K562 (cell line): ENCODE data around the gene RALGAPA2. TPM values are rescaled to one million over a fixed set of nuclear protein-coding genes. Genes with fewer than 3 reads are reported as not detected.

Experiments used
- ATAC-seq: fragments of 200-7000 bp; cut with Tn5 transposase; 3 replicates; pipeline ENCODE4 v1.9.1; 2020; ENCODE audit warnings: moderate library complexity
- BruUV-seq: library from RNA; stranded (reverse); fragments of 400-500 nt; replicated peaks from 2 replicates; lab custom pipeline; 2021; lab: Mats Ljungman, UMichigan
- CTCF ChIA-PET: fragments of 300-600 bp; formaldehyde crosslinking; extraction: SDS; loops from one replicate; lab custom pipeline; 2021; ENCODE audit warnings: low intra/inter-chr PET ratio; lab: Yijun Ruan, JAX
- POLR2A ChIA-PET: fragments of 300-600, 350-650 bp; sonication (Branson Sonifier 250); formaldehyde crosslinking; extraction: SDS; loops from one replicate; lab custom pipeline; 2021; ENCODE audit warnings: antibody characterized with exemption, inconsistent platforms; lab: Yijun Ruan, JAX
- DNase-seq, 4 experiments: peaks; one replicate each; pipeline versions ENCODE4 v3.0.0 to v3.0.0-alpha.2; 2011 to 2018; ENCODE audit warnings: low spot score in 3 of 4, mixed read lengths in 3 of 4; ENCODE audit errors: extremely low read depth in 1 of 4
- FAIRE-seq: peaks from 2 replicates; lab custom pipeline; 2011; peaks lifted over from hg19 to GRCh38; lab: Jason Lieb, UNC
- H2AFZ ChIP-seq: 2 replicates; pipeline ENCODE4 v1.6.0; 2011; ENCODE audit warnings: low read depth, low read length, control low read depth, inconsistent platforms
- H3K27ac ChIP-seq: fragments of 200-600 bp; 3 replicates; pipeline ENCODE4 v1.8.0; 2011; ENCODE audit warnings: low read depth, mild to moderate bottlenecking, control low read depth, inconsistent platforms, low read length, moderate library complexity, mixed read lengths; ENCODE audit errors: extremely low read depth
- H3K27me3 ChIP-seq, 2 experiments: fragments of 300-600 bp in 1 of 2; 2 replicates in 1 of 2; 3 replicates in 1 of 2; pipeline versions ENCODE4 v1.6.0 to v1.8.0; 2011; ENCODE audit warnings: inconsistent platforms in 2 of 2, low read length in 2 of 2, mild to moderate bottlenecking in 1 of 2, mixed read lengths in 1 of 2, moderate library complexity in 1 of 2; ENCODE audit not compliant: control insufficient read depth in 2 of 2, insufficient read depth in 2 of 2
- H3K36me3 ChIP-seq: fragments of 300-600 bp; 3 replicates; pipeline ENCODE4 v1.8.0; 2011; ENCODE audit warnings: mild to moderate bottlenecking, low read length, inconsistent platforms; ENCODE audit not compliant: control insufficient read depth, insufficient read depth
- H3K4me1 ChIP-seq, 2 experiments: fragments of 200-600 bp in 1 of 2; replicated peaks in 1 of 2; 2 replicates in 1 of 2; 3 replicates in 1 of 2; pipeline versions ENCODE4 v1.5.1 to v1.8.0; 2011; ENCODE audit warnings: inconsistent platforms in 2 of 2, low read length in 2 of 2, mild to moderate bottlenecking in 1 of 2, mixed read lengths in 1 of 2, moderate library complexity in 1 of 2; ENCODE audit not compliant: control insufficient read depth in 2 of 2, insufficient read depth in 2 of 2
- H3K4me2 ChIP-seq: 2 replicates; pipeline ENCODE4 v1.6.1; 2011; ENCODE audit warnings: low read length, control low read depth, inconsistent platforms, mixed read lengths; ENCODE audit not compliant: insufficient read depth
- H3K4me3 ChIP-seq: fragments of 200-600 bp; sonication (generic), shearing (Covaris generic); 2 replicates; pipeline ENCODE4 v1.5.1; 2016; ENCODE audit warnings: control low read depth, inconsistent platforms
- H3K79me2 ChIP-seq: fragments of 200-600 bp; 3 replicates; pipeline ENCODE4 v1.8.0; 2011; ENCODE audit warnings: low read length, inconsistent platforms; ENCODE audit not compliant: control insufficient read depth, insufficient read depth
- H3K9ac ChIP-seq, 2 experiments: 2 replicates each; pipeline versions ENCODE4 v1.6.0 to v1.6.1; 2011; ENCODE audit warnings: low read depth in 2 of 2, low read length in 2 of 2, control low read depth in 1 of 2, inconsistent platforms in 1 of 2, mild to moderate bottlenecking in 1 of 2, mixed read lengths in 1 of 2; ENCODE audit not compliant: insufficient read depth in 1 of 2
- H3K9me1 ChIP-seq: one replicate; pipeline ENCODE4 v1.6.0; 2011; ENCODE audit warnings: inconsistent platforms, mild to moderate bottlenecking, low read length, moderate library complexity; ENCODE audit not compliant: control insufficient read depth, insufficient read depth
- H3K9me3 ChIP-seq: replicated peaks from 2 replicates; pipeline ENCODE4 v1.5.1; 2011; ENCODE audit warnings: low read depth, low read length, inconsistent platforms; ENCODE audit not compliant: control insufficient read depth, insufficient read depth
- H4K20me1 ChIP-seq: replicated peaks from 2 replicates; pipeline ENCODE4 v1.6.1; 2011; ENCODE audit warnings: low read length, inconsistent platforms, mixed read lengths; ENCODE audit not compliant: control insufficient read depth, insufficient read depth
- KDM2B ChIP-seq: fragments of 250-450 bp; sonication (Bioruptor Pico); IDR thresholded peaks from 2 replicates; pipeline ENCODE4 v1.8.0; 2021; ENCODE audit warnings: mild to moderate bottlenecking, moderate library complexity
- MECOM ChIP-seq: fragments of 250-450 bp; sonication (Bioruptor Pico); IDR thresholded peaks from 2 replicates; pipeline ENCODE4 v1.8.0; 2022; ENCODE audit warnings: inconsistent platforms
- STAG1 ChIP-seq: sonication (generic); formaldehyde crosslinking; IDR thresholded peaks from 2 replicates; pipeline ENCODE4 v1.5.0; 2020; ENCODE audit warnings: missing genetic modification reagents, borderline replicate concordance
- ZNF764 ChIP-seq: fragments of 250-450 bp; sonication (Bioruptor Pico); IDR thresholded peaks from 2 replicates; pipeline ENCODE4 v1.4.0; 2020; ENCODE audit warnings: low read depth, mild to moderate bottlenecking, moderate library complexity
- ZZZ3 ChIP-seq: fragments of 450-650 bp; IDR thresholded peaks from 2 replicates; pipeline ENCODE4 v1.6.1; 2016; ENCODE audit warnings: antibody characterized with exemption, mild to moderate bottlenecking, moderate library complexity
- WGBS: fragments of 100-300 bp; shearing (Covaris generic); methylation state at CpG from one replicate; pipeline ENCODE4 v1.1.6; 2016; ENCODE audit warnings: low coverage, mixed read lengths; ENCODE audit not compliant: insufficient coverage; ENCODE audit errors: missing lambda C conversion rate; 5-methylcytosine and 5-hydroxymethylcytosine counted together
- in situ Hi-C: fragments of 300-500 bp; cut with MboI; formaldehyde crosslinking; loops from 4 replicates; pipeline ENCODE4 v1.15.0; 2018; ENCODE audit warnings: inconsistent platforms, mixed read lengths
- intact Hi-C: fragments of 100-400 bp; cut with micrococcal nuclease; formaldehyde crosslinking; loops from 2 replicates; pipeline ENCODE4 v1.14.2; 2022
- polyA plus RNA-seq, 8 experiments: library from polyadenylated mRNA; depleted of rRNA in 4 of 8; stranded (reverse) in 5 of 8; unstranded in 3 of 8; fragments of >200 nt; fragmentation: Nextera tagmentation in 2 of 8; fragmentation: Illumina TruSeq in 1 of 8; extraction: Ambion mirVana in 2 of 8; extraction: Trizol in 1 of 8; gene quantifications; 2 replicates each; pipeline versions ENCODE4 v1.2.1 to v1.2.3, GENCODE V29; 2011 to 2014; ENCODE audit warnings: inconsistent platforms in 1 of 8, missing spikeins in 1 of 8
- total RNA-seq, 7 experiments: library from RNA; depleted of rRNA in 6 of 7; stranded (reverse); fragments of >200 nt in 6 of 7; fragmentation: Illumina TruSeq in 2 of 7; extraction: Trizol in 2 of 7; gene quantifications; 2 replicates each; pipeline versions ENCODE4 v1.2.1 to v1.2.3, GENCODE V29; 2011 to 2021; ENCODE audit warnings: low replicate concordance in 1 of 7
- TF ChIP-seq, protein P1 (sequence below): fragments of 250-450 bp; sonication (Bioruptor Pico); IDR thresholded peaks from 2 replicates; pipeline ENCODE4 v1.8.0; 2021; ENCODE audit warnings: moderate library complexity, mild to moderate bottlenecking, inconsistent platforms
- TF ChIP-seq, protein P2 (sequence below): fragments of 450-650 bp; formaldehyde crosslinking; IDR thresholded peaks from 2 replicates; pipeline ENCODE4 v1.4.0; 2022; ENCODE audit warnings: missing genetic modification characterization
- TF ChIP-seq, protein P3 (sequence below): fragments of 250-450 bp; sonication (Bioruptor Pico); IDR thresholded peaks from 2 replicates; pipeline ENCODE4 v1.6.1; 2021; ENCODE audit warnings: mild to moderate bottlenecking
- TF ChIP-seq, protein P4 (sequence below): fragments of 250-450 bp; sonication (Bioruptor Pico); IDR thresholded peaks from 2 replicates; pipeline ENCODE4 v1.4.0; 2020; ENCODE audit warnings: mild to moderate bottlenecking, moderate library complexity, borderline replicate concordance
- TF ChIP-seq, protein P5 (sequence below): sonication (generic); formaldehyde crosslinking; IDR thresholded peaks from 2 replicates; pipeline ENCODE4 v1.8.0; 2022; ENCODE audit warnings: mild to moderate bottlenecking, missing genetic modification reagents, borderline replicate concordance
- TF ChIP-seq, protein P6 (sequence below): fragments of 250-450 bp; sonication (Bioruptor Pico); IDR thresholded peaks from 2 replicates; pipeline ENCODE4 v1.5.0; 2021; ENCODE audit warnings: mild to moderate bottlenecking, borderline replicate concordance

Gene RALGAPA2
- total and polyA plus RNA-seq, 9 of the 15 experiments (the other 6 are each of a cell fraction or from before 2014, with no cell fraction given), result 0.35 to 2.7 (median 1.4) TPM

DNA sequence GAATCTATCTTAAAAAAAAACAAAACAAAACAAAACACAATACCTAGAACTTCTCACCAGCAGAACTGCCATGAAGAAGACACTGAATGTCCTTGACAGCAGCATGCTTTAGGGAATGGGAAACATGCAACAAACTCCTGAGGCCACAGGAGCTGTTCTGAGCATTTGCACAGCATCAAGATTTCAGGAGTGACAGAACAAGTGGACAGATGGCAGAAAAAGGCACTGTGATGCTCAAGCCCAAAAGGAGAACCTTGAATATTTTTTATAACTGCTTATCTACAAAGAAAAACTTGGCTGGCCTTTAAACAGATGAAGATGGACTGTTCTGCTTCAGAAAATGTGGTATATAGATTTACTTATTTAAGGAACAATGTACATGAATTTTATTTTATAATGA, 158.9 kb downstream of the RALGAPA2 start (continued):
- TF ChIP-seq, protein P1, sequence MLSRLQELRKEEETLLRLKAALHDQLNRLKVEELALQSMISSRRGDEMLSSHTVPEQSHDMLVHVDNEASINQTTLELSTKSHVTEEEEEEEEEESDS (CRISPR knock-in tag), result no peak
- TF ChIP-seq, protein P2, sequence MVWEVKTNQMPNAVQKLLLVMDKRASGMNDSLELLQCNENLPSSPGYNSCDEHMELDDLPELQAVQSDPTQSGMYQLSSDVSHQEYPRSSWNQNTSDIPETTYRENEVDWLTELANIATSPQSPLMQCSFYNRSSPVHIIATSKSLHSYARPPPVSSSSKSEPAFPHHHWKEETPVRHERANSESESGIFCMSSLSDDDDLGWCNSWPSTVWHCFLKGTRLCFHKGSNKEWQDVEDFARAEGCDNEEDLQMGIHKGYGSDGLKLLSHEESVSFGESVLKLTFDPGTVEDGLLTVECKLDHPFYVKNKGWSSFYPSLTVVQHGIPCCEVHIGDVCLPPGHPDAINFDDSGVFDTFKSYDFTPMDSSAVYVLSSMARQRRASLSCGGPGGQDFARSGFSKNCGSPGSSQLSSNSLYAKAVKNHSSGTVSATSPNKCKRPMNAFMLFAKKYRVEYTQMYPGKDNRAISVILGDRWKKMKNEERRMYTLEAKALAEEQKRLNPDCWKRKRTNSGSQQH, result no peak
- TF ChIP-seq ZNF764 (CRISPR knock-in tag), result no peak
- no peak for TF ChIP-seq MECOM (CRISPR knock-in tag)

DNA sequence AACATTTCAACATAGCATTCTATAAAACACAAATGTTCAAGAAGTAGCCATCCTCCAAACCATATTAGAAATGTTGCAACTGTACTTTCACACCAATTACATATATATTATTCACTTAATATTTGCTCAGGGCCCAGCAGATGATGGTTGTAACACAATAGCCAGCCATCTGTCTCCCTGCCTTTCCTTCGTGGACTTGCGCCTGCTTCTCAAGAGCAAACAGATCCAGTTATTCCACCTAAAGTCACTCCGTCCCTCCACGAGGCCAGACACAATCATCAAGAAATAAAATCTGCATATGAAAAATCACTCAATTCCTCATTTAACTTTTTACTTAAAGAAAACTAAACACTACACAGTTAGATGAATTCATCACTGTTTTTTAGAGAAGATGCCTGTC, 160.4 kb downstream of the RALGAPA2 start:
- H3K9me1 ChIP-seq, result no peaks in the 10 kb centered on the region
- intact Hi-C loops, result no loop called here
- no peaks in the 10 kb centered on the region for H3K4me1 ChIP-seq
- no peak overlapping the region for H3K4me2 ChIP-seq
- no TSS peak for BruUV-seq
- ATAC-seq (no peak), FAIRE-seq (no peak), DNase-seq (no peak)
- WGBS, result 10% methylated on average over 4 of the region's 4 CpGs
- H3K9ac ChIP-seq, result no peak overlapping the region
- H3K79me2 ChIP-seq, result no peaks in the 10 kb centered on the region
- ChIA-PET POLR2A (no interaction called here), CTCF (no interaction called here)
- no peak for TF ChIP-seq ZZZ3
- TF ChIP-seq, protein P3, sequence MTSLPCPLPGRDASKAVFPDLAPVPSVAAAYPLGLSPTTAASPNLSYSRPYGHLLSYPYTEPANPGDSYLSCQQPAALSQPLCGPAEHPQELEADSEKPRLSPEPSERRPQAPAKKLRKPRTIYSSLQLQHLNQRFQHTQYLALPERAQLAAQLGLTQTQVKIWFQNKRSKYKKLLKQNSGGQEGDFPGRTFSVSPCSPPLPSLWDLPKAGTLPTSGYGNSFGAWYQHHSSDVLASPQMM, result no peak
- TF ChIP-seq KDM2B (CRISPR knock-in tag), result no peak
- TF ChIP-seq, protein P4, sequence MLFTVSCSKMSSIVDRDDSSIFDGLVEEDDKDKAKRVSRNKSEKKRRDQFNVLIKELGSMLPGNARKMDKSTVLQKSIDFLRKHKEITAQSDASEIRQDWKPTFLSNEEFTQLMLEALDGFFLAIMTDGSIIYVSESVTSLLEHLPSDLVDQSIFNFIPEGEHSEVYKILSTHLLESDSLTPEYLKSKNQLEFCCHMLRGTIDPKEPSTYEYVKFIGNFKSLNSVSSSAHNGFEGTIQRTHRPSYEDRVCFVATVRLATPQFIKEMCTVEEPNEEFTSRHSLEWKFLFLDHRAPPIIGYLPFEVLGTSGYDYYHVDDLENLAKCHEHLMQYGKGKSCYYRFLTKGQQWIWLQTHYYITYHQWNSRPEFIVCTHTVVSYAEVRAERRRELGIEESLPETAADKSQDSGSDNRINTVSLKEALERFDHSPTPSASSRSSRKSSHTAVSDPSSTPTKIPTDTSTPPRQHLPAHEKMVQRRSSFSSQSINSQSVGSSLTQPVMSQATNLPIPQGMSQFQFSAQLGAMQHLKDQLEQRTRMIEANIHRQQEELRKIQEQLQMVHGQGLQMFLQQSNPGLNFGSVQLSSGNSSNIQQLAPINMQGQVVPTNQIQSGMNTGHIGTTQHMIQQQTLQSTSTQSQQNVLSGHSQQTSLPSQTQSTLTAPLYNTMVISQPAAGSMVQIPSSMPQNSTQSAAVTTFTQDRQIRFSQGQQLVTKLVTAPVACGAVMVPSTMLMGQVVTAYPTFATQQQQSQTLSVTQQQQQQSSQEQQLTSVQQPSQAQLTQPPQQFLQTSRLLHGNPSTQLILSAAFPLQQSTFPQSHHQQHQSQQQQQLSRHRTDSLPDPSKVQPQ (CRISPR knock-in tag), result no peak
- TF ChIP-seq STAG1 (CRISPR knock-in tag), result no peak
- TF ChIP-seq, protein P5, sequence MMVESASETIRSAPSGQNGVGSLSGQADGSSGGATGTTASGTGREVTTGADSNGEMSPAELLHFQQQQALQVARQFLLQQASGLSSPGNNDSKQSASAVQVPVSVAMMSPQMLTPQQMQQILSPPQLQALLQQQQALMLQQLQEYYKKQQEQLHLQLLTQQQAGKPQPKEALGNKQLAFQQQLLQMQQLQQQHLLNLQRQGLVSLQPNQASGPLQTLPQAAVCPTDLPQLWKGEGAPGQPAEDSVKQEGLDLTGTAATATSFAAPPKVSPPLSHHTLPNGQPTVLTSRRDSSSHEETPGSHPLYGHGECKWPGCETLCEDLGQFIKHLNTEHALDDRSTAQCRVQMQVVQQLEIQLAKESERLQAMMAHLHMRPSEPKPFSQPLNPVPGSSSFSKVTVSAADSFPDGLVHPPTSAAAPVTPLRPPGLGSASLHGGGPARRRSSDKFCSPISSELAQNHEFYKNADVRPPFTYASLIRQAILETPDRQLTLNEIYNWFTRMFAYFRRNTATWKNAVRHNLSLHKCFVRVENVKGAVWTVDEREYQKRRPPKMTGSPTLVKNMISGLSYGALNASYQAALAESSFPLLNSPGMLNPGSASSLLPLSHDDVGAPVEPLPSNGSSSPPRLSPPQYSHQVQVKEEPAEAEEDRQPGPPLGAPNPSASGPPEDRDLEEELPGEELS (CRISPR knock-in tag), result no peak
- TF ChIP-seq, protein P6, sequence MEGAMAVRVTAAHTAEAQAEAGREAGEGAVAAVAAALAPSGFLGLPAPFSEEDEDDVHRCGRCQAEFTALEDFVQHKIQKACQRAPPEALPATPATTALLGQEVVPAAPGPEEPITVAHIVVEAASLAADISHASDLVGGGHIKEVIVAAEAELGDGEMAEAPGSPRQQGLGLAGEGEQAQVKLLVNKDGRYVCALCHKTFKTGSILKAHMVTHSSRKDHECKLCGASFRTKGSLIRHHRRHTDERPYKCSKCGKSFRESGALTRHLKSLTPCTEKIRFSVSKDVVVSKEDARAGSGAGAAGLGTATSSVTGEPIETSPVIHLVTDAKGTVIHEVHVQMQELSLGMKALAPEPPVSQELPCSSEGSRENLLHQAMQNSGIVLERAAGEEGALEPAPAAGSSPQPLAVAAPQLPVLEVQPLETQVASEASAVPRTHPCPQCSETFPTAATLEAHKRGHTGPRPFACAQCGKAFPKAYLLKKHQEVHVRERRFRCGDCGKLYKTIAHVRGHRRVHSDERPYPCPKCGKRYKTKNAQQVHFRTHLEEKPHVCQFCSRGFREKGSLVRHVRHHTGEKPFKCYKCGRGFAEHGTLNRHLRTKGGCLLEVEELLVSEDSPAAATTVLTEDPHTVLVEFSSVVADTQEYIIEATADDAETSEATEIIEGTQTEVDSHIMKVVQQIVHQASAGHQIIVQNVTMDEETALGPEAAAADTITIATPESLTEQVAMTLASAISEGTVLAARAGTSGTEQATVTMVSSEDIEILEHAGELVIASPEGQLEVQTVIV (CRISPR knock-in tag), result no peak
- no peak overlapping the region for H3K27ac ChIP-seq
- no peaks in the 10 kb centered on the region; a peak in 1 of 5 replicates for H3K27me3 ChIP-seq
- H3K4me3 ChIP-seq, result no peak overlapping the region
- H3K9me3 ChIP-seq, result no peaks in the 10 kb centered on the region
- no peaks in the 10 kb centered on the region for H3K36me3 ChIP-seq
- in situ Hi-C loops, result loop anchor here (25.0 kb wide), 1 partner anchor 465 kb away; no protein-coding TSS in a partner anchor
- H2AFZ ChIP-seq, result no peak overlapping the region
- H4K20me1 ChIP-seq, result no peaks in the 10 kb centered on the region
